A549 treated with AZD9567 at 1 μM for 4 hours (cell line): Measurements from ENCODE around the gene ADGRG2. TPM values are rescaled to one million over a fixed set of nuclear protein-coding genes. Genes with fewer than 3 reads are reported as not detected.

Experiments
- total RNA-seq: library from RNA; stranded (reverse); fragments of 200-300 nt; extraction: Qiagen RNA extraction; gene quantifications from 5 replicates; pipeline ENCODE4 v1.2.3, GENCODE V29; 2022; ENCODE audit not compliant: insufficient read depth

ADGRG2 gene, protein sequence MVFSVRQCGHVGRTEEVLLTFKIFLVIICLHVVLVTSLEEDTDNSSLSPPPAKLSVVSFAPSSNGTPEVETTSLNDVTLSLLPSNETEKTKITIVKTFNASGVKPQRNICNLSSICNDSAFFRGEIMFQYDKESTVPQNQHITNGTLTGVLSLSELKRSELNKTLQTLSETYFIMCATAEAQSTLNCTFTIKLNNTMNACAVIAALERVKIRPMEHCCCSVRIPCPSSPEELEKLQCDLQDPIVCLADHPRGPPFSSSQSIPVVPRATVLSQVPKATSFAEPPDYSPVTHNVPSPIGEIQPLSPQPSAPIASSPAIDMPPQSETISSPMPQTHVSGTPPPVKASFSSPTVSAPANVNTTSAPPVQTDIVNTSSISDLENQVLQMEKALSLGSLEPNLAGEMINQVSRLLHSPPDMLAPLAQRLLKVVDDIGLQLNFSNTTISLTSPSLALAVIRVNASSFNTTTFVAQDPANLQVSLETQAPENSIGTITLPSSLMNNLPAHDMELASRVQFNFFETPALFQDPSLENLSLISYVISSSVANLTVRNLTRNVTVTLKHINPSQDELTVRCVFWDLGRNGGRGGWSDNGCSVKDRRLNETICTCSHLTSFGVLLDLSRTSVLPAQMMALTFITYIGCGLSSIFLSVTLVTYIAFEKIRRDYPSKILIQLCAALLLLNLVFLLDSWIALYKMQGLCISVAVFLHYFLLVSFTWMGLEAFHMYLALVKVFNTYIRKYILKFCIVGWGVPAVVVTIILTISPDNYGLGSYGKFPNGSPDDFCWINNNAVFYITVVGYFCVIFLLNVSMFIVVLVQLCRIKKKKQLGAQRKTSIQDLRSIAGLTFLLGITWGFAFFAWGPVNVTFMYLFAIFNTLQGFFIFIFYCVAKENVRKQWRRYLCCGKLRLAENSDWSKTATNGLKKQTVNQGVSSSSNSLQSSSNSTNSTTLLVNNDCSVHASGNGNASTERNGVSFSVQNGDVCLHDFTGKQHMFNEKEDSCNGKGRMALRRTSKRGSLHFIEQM
- 8.2 to 11.6 TPM (median 9.5 TPM) in 5 replicates for total RNA-seq

DNA sequence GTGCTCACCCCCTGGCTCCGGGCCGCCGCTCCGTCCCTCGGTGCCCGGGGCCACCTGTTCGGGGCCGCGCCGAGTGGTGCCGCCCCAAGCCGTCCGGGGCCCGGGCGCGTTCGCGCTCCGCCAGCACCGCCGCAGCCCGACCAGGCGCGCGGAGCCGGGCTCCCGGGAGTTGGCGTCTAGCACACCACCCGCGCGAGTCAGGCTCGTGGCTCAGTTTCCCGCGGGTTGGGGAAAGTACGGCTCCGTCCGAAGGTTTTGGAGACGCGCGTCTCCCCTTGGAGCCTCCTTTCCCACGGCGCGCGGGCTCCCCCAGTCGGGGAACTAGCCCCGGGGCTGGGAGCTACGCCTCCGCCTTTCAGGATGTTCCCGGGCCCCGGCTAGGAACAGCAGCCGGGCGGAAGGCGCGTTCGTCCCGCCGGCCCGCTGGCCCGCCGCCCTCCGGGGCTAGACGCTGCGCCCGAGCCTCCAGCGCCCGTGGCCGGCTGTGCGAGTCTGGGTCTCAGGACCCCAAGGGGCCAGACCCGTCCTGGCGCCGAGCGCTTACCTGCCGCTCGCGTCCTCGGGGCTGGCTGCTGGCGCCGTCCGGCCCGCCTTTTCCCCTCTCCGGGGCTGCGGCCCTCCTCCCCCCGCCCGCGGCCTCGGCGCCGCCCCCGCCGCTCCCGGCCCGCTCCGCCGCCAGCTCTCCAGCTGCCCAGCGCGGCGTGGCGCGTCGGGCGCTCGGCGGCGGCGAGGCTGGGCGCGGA lies at the start of gene ADGRG2:
ADGRG2 (minus strand) TSS at position 571 of the 743 bp plus-strand sequence. CDS start 53,634 bp downstream, outside the sequence.

DNA sequence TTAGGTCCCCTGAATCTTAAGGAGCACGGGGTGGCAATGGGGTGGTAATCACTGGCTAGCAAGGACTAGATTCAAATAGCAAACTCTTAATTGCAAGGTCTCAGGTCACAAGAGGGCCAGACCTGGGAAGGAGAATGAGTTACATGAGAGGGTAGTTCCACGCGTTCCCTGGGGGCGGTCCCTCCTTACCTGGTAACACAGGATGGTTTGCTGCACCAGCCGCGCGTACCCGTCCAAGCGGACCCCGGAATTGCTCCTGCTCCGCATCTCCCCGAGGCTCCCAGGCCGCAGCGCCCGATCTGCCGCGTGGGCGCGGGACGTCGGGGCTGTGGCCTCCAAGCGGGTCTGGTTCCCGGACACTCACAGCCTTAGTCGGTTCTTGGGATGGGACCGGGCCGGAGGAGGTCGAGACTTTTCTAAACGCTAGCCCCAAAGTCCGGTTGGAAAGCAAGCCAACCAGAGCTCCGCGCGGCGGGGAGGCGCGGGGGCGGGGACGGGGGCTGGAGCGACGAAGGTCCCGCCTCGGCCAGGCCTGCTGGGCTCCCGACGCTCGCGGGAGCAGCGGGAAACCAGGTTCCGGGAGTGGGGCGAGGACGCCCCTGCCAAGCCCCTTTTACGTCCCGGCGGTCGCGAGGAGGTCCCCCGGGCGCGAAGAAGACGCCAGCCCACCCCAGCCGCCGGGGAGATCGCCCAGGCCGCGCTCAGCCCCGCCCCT lies 138.4 kb downstream of the ADGRG2 start, which contains the start of gene PHKA2:
PHKA2 (minus strand) TSS at position 449 of the 715 bp plus-strand sequence; CDS start at position 267, 182 bp downstream.

Other genes with a start within 250 kb of the ADGRG2 start
- 8.9 to 15.9 TPM (median 14.1 TPM) in 5 replicates for gene PHKA2, start 138.4 kb downstream of the ADGRG2 start, total RNA-seq
- 240 to 305 TPM (median 296 TPM) in 5 replicates for gene PDHA1, start 221.5 kb upstream of the ADGRG2 start, total RNA-seq